ENCODE data around the gene AK5. TPM values are rescaled to one million over a fixed set of nuclear protein-coding genes. Genes with fewer than 3 reads are reported as not detected.

AK5 gene
- total and polyA plus RNA-seq, 11 donors: 0.14 to 0.91 (median 0.40) TPM; not detected in 2

DNA sequence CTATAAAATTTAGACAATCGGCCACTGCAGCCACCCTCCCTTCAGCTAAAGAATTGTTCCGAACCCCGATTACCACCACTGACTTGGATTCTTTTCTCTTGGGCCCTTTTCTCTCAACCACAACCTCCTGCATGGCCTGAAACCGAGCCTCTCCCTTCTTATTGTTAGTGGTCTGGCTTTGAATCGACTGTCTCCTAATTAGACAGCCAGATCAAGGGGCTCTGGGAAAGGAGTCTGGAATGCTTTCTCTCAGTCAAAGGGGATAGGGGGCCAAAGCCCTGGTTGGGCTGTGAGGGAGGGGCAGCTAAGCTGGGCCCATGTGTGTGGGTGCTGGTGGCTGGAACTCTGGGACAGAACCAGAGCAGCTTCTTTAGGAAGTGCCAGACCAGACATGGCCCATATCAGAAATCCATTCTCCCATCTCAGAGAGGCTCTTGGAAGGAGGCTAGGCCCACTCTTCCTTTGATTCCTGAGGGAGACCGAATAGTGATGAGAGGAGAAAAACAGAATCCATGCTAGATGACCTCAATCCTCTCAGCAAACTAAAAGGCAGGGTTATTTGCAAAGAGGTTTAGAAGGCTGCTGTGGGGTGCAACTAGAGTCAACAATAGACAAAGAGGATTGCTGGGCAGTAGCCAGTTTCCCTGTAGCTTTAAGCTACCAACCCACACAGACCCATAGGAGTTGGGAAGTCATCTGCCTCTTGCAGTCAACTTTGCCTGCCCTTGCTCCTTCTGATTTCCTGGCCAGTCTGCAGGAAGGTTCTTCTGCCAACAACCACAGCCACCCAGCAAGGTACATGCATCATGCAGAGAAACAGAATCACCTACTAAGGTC, 117.6 kb downstream of the AK5 start:
- no peak for TF ChIP-seq POLR2A (IDR thresholded peaks at IDR 0.05)
- TF ChIP-seq, protein P1, sequence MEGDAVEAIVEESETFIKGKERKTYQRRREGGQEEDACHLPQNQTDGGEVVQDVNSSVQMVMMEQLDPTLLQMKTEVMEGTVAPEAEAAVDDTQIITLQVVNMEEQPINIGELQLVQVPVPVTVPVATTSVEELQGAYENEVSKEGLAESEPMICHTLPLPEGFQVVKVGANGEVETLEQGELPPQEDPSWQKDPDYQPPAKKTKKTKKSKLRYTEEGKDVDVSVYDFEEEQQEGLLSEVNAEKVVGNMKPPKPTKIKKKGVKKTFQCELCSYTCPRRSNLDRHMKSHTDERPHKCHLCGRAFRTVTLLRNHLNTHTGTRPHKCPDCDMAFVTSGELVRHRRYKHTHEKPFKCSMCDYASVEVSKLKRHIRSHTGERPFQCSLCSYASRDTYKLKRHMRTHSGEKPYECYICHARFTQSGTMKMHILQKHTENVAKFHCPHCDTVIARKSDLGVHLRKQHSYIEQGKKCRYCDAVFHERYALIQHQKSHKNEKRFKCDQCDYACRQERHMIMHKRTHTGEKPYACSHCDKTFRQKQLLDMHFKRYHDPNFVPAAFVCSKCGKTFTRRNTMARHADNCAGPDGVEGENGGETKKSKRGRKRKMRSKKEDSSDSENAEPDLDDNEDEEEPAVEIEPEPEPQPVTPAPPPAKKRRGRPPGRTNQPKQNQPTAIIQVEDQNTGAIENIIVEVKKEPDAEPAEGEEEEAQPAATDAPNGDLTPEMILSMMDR (IDR thresholded peaks at IDR 0.05): no peak
- no peak overlapping the region for H3K27ac ChIP-seq
- H3K4me1 ChIP-seq: peaks cover 0 to 9% (median 0%) of the 10 kb centered on the region in 12 donors
- H3K4me3 ChIP-seq: no peak overlapping the region
- intact Hi-C loops (cut with DNase I): no loop called here
- ATAC-seq: no peak
- no peaks in the 10 kb centered on the region for H3K36me3 ChIP-seq
- no peak for DNase-seq
- peaks cover 0 to 3% (median 0%) of the 10 kb centered on the region in 12 donors for H3K9me3 ChIP-seq
- 78 to 82% (median 79%) methylated on average over 6 of the region's 6 CpGs for WGBS, 4 donors
- no peaks in the 10 kb centered on the region for H3K27me3 ChIP-seq

DNA sequence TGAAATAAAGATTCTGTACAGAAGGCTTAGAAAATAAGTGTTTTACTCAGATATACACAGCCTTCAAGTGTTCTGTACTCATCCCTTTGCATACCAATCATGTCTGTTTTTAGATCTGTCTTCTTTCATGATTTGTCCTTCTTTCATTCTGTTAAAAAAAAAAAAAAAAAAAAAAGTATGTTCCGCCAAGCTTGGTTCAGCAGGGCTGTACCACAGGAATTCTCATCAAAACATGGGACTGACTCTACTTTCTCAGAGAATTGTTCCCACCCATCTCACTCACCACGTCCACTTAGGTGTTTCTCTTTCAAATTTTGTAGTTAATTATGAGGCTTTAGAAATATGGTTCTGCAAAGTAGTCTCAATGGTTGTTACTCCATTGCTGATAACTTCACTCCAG, 119.0 kb downstream of the AK5 start:
- intact Hi-C loops (cut with DNase I): no loop called here
- H3K27ac ChIP-seq: no peak overlapping the region
- no peaks in the 10 kb centered on the region for H3K36me3 ChIP-seq
- WGBS, 4 donors: 77 to 83% (median 81%) methylated on average over 2 of the region's 2 CpGs
- H3K4me1 ChIP-seq: no peaks in the 10 kb centered on the region
- TF ChIP-seq POLR2A (IDR thresholded peaks at IDR 0.05): no peak
- TF ChIP-seq, protein P1 (IDR thresholded peaks at IDR 0.05): no peak
- no peak overlapping the region for H3K4me3 ChIP-seq
- ATAC-seq (no peak), DNase-seq (no peak)
- H3K9me3 ChIP-seq: peaks cover 0 to 3% (median 0%) of the 10 kb centered on the region in 12 donors
- no peaks in the 10 kb centered on the region for H3K27me3 ChIP-seq

DNA sequence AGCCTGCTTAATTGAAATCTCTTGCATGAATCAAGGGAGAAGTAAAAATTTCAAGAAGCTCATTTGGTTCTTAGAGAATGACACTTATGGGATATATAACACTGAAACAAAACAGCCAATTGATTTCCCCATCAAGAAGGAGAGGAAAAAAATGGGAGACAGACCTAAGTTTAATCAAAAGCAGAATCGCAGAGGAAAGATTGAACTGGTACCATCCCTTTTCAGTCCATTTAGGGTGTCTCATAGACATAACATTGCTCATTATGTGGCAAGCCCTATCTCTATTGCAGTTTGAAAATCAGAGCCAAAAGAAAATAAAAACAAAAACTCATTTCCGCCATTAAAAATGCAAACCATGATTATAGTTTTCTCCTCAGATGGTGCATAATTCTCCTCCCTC, 119.6 kb downstream of the AK5 start:
- Histone ChIP-seq H3K27me3 (no peaks in the 10 kb centered on the region), H3K36me3 (no peaks in the 10 kb centered on the region), H3K9me3 (peaks cover 0 to 3% (median 0%) of the 10 kb centered on the region in 12 donors), H3K27ac (no peak overlapping the region), H3K4me1 (no peaks in the 10 kb centered on the region), H3K4me3 (no peak overlapping the region)
- intact Hi-C loops (cut with DNase I): no loop called here
- no peak for DNase-seq
- 91 to 97% (median 94%) methylated on average over 2 of the region's 2 CpGs for WGBS, 4 donors
- no peak for ATAC-seq
- TF ChIP-seq, protein P1 (IDR thresholded peaks at IDR 0.05): no peak
- no peak for TF ChIP-seq POLR2A (IDR thresholded peaks at IDR 0.05)

DNA sequence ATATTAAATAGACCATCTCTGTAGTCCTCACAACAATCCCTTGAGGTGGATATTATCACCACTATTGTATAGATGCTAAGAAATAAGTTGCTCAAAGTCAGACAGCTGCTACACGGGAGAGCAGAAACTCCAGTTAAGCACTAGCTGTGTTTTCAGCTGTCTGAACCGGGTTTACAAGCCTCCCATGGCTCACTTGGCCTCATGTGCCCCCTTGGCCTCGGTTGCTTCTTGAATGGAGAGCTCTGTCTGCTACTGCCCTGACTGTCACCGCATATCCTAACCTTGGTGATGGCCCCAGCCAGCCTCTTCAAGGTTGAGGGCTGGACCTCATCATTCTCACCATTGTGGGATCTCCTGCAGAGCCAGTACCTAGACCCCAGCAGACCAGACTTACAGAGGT, 123.4 kb downstream of the AK5 start:
- no peak for ATAC-seq
- Histone ChIP-seq H3K36me3 (no peaks in the 10 kb centered on the region), H3K27ac (no peak overlapping the region), H3K4me1 (no peaks in the 10 kb centered on the region), H3K9me3 (peaks cover 0 to 3% (median 0%) of the 10 kb centered on the region in 12 donors), H3K4me3 (no peak overlapping the region), H3K27me3 (no peaks in the 10 kb centered on the region)
- no peak for DNase-seq
- TF ChIP-seq, protein P1 (IDR thresholded peaks at IDR 0.05): no peak
- no peak for TF ChIP-seq POLR2A (IDR thresholded peaks at IDR 0.05)
- intact Hi-C loops (cut with DNase I): no loop called here
- 69 to 74% (median 70%) methylated on average over 4 of the region's 4 CpGs for WGBS, 4 donors
